RWPE1 (cell line): ENCODE results near the gene MSH5.

Source experiments
- CTCF ChIA-PET: fragments of 350-600 bp; sonication (Branson Sonifier 250); formaldehyde crosslinking; extraction: SDS; loops from one replicate; lab custom pipeline; 2021; lab: Yijun Ruan, JAX
- POLR2A ChIA-PET: fragments of 400-600 bp; formaldehyde crosslinking; extraction: SDS; loops from one replicate; lab custom pipeline; 2020; ENCODE audit warnings: antibody characterized with exemption; ENCODE audit not compliant: low non-redundant PET; lab: Yijun Ruan, JAX
- DNase-seq: peaks from one replicate; pipeline ENCODE4 v3.0.0; 2012; ENCODE audit warnings: low spot score
- H3K27ac ChIP-seq: fragments of 450-650 bp; 2 replicates; pipeline ENCODE4 v1.5.1; 2017
- CTCF ChIP-seq: fragments of 450-650 bp; conservative IDR thresholded peaks from 2 replicates; pipeline ENCODE4 v1.5.1; 2017; ENCODE audit warnings: low read depth, mild to moderate bottlenecking

Gene MSH5

DNA sequence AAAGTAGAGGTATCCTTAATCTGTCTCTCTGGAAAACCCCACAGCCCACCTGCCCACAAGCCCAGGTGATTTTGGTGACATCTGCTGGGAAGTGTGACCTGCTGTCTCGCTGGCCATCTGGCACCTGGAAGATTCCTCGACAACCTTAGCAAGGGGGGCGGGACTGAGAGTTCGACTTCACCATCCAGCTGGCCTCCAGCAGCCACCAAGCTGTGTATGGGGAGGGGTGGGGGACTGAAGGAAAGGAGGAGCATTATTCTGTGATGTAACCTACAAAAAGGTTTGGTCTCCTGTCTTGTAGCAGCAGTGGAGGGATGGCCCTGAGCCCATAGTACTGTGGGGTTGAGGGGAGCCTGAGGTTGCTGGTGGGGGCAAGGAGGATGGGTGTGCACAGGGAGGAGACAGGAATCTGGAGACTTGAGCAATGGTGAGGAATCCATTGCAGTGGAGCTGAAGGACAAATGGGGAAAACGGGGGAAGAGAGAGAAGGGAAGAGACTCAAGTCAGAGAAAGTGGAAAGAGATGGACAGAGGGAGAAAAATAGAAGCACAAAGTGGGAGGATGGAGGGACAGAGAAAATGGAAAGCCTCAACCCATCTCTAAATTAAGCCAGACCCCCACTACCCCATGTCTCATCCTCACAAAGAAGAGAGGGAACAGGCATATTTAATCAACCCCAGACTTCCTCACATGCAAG lies 29.1 kb upstream of the MSH5 start:
- CTCF ChIA-PET: interaction anchor here (0.5 to 1.7 kb wide), 2 partner anchors 19 to 146 kb away, joined by 5 to 6 read pairs; no protein-coding TSS in a partner anchor
- POLR2A ChIA-PET: interaction anchor here (0.5 to 1.1 kb wide), 2 partner anchors 19 to 24 kb away, joined by 3 to 7 read pairs; partner anchors contain the start of gene DDAH2
- DNase-seq: no peak
- no peak for TF ChIP-seq CTCF
- peak overlapping the region; percentile 84 for H3K27ac ChIP-seq

DNA sequence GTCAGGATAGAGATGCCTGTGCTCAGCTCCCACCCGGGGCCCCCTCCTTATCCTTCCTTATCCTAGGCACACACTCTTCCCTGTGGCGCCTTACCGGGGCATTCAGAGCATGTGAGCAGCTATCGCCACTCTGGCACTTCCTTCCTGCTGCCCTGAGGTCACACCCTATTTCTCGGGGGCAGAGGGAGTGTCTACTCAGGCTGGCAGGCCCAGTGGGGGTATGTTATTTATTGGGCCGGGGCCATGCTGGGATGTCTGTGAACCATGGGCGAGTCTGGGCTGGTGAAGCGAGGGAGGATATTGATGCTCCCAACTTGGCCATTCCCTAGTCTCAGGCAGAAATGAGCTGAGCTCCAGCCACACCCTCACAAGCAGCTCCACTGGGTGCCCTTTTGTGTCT lies 28.6 kb upstream of the MSH5 start:
- POLR2A ChIA-PET: interaction anchor here (1.1 kb wide), 1 partner anchor 18 kb away, joined by 7 read pairs; the partner anchor contains the start of gene DDAH2
- H3K27ac ChIP-seq: peak overlapping the region; percentile 84
- TF ChIP-seq CTCF: no peak
- peak; percentile 65 for DNase-seq
- CTCF ChIA-PET: interaction anchor here (1.7 kb wide), 1 partner anchor 19 kb away, joined by 5 read pairs; no protein-coding TSS in a partner anchor

- no peak for DNase-seq
- ChIA-PET POLR2A (interaction anchor here (0.6 kb wide), 1 partner anchor 60 kb away, joined by 4 read pairs; no protein-coding TSS in a partner anchor), CTCF (interaction anchor here (0.6 to 1.7 kb wide), 3 partner anchors 10 to 96 kb away, joined by 3 to 5 read pairs (median 3); no protein-coding TSS in a partner anchor)
- H3K27ac ChIP-seq: peak overlapping the region; percentile 84
- TF ChIP-seq CTCF: no peak
These were observed 27.5 kb upstream of the MSH5 start for GRCh38 chr6:31712296-31712695.

DNA sequence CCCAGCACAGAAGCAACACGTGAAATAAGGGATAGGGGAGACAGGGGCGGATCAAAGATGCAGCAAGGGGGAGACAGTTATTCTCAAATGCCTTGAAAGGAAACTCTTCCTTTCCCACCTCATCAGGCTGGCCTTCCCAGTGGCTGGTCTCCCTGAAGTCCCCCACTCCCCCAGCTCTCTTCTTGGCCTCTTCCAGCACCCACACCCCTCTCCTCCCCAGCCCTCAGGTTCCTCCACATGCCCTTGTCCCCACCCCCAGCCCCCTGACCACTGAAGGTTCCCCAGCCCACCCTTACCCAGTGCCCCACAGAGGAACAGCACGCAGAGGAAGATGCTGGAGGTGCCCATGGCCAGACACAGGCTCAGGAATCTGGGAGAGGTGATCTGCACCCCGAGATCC lies 26.3 kb upstream of the MSH5 start:
- ChIA-PET CTCF (no interaction called here), POLR2A (interaction anchor here (0.6 kb wide), 1 partner anchor 32 kb away, joined by 3 read pairs; no protein-coding TSS in a partner anchor)
- TF ChIP-seq CTCF: no peak

DNA sequence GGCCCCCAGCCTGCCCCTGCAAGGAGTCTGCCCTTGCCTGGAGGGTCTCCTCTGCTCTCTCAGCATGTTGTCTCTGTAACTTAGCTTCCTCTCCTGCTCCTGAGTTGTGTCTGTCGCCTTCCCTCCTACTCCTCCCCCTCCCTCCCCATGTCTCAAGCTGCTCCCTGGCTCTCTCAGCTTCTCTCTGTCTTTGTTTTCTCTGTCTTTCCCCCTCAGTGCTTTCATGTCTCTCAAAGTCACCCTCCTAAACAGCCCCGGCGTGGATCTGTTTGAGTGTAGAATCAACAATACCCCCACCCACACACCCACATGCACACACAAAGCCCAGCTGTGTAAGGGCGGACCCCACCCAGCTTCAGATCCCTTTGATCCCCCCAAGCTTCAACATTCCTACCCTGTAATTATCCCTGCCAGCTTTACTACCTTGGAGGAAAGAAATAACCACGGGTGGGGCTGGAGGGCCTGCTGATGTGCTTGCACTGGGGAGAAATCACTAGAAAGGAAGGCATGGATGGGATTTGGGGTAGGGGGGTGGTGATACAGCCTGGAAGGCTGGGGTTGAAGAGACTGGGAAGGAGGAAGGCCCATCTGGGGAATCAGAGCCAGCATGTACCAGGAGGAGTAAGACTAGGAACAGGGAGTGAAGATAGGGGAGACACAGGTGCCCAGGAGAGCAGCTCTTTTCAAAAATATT lies 25.7 kb upstream of the MSH5 start:
- H3K27ac ChIP-seq: no peak overlapping the region
- no peak for DNase-seq
- no peak for TF ChIP-seq CTCF
- ChIA-PET POLR2A (no interaction called here), CTCF (interaction anchor here (0.6 kb wide), 1 partner anchor 83 kb away, joined by 3 read pairs; no protein-coding TSS in a partner anchor)

More for the DNA sequence above, 26.3 kb upstream of the MSH5 start:
- DNase-seq: no peak
- no peak overlapping the region for H3K27ac ChIP-seq
